Stimulated activated CD4-positive, alpha-beta T cell treated with anti-CD3 and anti-CD28 coated beads, Interleukin-2, amount 100 ng/mL, for 24 hours (primary cell): Measurements from ENCODE around the gene IQGAP3.

Experiments used
- DNase-seq, 2 donors: peaks; one replicate each; pipeline ENCODE4 v3.0.0-alpha.2; 2020

The IQGAP3 gene

DNA sequence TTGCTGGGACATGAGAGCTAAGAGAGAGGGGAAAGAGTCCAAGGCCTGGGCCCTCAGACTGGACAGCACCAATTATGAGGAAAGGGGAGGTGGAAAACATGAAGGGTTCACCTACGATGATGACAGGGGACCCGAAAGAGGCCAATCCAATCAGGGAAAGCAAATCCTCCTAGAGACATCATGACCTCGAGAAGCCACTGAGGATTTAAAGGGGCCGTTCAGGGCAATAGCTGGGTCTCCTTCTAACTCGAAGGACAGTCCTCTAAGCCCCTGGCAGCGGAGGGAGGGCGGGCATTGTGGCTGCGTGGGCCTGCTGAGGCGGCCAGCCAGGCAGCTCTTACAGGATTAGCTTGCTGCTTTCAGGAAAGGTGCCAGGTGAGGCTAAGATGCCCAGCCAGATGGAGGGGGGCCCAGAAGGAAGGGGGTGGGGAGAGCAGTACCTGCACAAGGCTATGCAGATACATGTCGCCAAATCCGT is 79.2 kb downstream of the IQGAP3 start:
- no peak for DNase-seq

DNA sequence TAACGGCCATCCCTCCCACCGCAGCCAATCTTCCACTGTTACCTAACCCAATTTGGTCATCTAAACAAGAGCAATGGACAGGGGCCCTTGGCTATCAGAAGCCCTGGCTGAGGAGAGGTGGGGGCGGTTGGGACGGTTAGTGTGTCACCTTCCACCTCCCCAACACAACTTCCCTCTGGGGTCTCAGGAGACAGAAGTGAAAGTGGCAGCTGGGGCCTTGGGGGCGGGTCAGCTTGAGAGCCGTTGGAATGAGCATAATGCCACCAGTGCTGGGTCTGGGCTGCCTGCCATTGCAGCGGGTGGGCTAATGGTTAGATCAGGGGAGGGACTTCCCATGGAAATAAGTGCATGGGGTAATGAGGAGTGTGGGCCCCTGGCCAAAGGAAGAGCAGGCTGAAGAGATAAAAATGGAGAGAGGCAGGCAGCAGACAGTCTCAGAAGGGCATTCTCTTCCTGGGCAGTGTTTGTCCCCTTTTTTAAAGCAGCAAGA is 79.7 kb downstream of the IQGAP3 start:
- no peak for DNase-seq

DNA sequence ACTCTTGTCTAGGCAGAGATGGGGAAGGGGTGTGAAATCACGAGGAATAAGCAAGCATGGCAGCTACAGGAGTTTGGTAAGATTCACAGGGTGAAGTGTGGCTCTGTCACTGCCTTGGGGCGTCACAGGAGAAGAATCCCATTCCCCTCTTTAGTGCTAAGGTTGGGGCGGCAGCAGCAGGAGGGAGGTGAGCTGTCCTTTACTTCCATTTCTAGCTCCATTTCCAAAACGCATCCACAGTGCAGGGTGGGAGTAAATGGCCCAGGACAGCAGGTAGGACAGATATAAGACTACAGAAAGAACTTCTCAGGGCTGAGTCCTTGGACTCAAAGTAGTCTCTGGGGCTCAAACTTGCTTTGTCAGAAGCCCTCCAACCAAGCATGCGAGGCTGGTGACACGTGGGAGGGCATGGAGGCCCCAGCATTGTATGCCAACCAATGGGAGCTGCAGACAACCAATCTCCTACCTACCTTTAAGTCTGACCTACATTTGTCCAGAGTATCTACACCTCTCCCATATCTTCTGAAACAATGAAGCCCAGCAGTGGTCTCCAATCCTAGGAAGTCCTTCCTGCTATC is 80.3 kb downstream of the IQGAP3 start:
- no peak for DNase-seq

DNA sequence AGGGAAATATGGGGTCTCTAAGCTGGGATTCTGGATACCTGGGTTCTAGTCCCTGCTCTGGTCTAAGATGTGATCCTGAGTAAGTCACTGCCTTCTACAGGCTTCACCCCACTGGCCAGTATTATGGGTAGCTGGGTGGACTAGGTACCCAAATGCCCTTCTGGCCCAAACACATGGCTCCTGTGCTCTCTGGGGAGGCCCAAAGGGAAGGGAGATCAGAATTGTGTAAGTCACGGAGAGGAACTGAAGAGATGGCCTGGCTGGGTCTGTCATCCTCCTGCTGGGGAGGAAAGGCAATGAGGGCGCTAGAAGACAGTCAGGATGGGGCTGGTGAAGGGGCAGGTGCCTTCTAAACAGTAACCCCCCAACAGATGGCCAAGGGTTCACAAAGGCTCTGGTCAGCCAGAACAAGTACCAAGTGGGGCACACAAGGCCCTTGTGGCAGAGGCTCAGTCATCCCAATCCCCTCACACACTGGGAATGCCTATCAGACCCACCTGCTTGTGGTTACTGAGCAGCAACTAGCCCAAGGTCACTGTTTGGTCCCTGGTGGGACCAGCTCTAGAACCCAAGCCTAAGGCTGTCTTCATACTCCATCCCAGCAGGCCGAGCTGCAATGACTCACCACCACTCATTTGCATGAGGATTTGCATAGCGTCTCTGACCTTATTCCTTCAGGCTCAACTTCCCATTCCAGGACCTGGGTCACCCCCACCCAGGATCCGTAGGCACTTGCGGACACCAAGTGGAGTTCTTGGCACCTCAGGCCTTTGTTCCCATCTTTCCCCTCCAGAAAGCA is 81.0 kb downstream of the IQGAP3 start:
- DNase-seq: no peak

DNA sequence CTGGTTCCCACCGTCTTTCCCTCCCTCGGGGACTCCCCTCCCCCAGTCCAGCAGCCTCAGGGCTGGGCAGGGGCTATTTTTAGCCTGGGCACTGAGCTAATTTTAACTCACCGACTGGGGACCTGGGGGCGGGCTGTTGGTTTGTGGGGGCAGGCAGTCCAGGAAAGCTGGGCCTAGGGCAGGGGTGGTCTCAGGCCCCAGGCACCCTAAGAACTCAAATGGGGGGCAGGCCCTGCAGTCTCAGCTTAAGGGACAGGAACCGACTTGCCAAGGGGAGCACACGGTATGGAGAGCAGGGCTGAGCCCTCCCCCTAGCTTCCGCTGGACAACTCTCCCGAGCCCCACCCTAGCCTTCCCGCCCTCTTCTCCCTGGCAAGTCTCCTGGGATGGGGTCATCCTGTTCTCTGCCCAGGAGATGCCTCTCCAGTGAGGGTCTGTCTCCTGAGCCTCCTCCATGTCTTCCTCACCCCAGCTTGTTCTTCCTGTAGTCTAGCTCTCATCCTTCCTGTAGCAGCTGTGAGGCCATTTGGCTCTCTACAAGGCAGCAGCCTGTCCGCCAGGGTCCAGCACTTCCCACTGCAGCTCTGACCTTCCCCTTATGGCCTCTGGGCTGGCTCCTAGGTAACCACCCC is 81.8 kb downstream of the IQGAP3 start:
- DNase-seq: no peak

DNA sequence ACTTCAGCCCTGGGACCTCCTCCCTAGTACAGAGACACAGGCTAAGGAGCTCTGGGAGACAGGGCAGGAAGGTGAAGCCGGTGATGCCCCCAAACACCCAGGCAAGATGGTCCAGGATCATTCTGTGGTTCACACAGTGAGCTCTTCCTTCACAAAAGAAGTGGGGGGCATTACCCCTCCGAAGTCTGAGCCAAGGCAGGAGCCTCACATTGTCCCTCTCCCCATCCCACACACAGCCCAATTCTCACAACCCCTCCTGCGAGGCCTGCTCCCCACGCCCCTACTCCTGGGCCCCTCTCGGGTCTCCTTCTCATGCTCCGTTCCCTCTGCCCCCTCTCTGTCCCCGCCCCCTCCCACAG is 82.5 kb downstream of the IQGAP3 start:
- DNase-seq: no peak

DNA sequence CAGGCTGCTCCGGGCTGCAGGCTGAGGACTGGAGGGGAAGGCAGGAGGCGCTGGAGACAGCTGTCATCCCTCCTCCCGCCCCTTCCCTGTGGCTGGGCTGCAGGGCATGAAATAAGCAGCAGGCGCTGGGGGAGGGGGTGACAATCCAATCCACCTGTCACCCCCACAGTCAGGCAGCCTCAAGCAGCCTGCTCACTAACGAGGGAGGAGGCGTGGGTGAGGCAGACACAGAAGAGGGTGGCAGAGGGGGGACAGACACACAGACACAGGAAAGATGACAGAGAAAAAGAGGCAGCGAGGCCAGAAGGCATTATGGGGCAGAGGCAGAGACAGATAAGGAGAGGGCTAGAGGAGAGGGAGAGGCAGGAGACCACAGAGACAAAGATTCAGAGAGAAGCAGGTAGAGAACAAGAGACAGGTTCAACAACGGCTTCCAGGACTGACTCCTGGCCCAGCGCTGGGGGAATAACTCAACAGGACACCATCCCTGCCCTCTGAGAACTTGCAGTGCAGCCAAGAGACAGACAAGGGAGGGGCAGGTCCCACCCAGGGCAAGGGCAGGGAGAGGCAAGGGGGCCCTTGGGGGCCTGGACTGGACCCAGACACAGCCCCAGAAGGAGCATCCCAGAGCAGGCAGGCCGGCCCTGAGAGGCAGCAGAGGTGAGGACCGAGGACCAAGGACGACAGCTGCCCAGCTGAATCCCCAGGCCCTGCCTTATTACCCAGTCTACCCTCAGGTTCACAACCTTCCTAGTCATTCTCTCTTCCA is 83.0 kb downstream of the IQGAP3 start:
- peak; percentile 42 to 54 for DNase-seq

DNA sequence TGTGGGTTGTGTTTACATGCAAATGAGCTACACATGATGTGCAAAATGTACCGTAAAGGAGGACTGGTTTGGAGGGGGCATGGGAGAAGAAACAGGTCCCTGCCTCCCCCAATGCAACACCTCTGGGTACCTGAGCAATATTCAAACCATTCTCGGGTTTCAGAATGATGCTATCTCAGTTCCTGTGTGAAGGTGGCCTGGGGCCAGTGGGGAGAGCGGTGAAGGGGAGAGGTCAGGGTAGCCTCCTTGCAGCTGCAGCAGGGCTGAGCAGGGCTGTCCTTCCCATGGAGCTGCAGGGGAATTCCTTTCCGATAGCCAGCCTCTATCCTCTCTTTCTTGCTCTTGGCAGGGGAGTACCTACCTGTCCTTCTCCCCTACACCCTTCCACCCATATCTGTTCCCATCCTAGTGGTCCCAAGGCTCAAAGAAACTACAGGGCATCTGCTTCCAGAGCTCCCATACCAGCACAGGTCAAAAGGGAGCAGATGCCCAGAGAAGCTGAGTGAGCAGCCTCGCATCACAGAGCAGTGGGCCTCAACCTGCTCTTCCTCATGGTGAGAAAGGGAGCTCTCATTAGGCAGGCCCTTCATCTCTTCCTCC is 83.7 kb downstream of the IQGAP3 start:
- peak in 1 of 2 donors; percentile 47 for DNase-seq

DNA sequence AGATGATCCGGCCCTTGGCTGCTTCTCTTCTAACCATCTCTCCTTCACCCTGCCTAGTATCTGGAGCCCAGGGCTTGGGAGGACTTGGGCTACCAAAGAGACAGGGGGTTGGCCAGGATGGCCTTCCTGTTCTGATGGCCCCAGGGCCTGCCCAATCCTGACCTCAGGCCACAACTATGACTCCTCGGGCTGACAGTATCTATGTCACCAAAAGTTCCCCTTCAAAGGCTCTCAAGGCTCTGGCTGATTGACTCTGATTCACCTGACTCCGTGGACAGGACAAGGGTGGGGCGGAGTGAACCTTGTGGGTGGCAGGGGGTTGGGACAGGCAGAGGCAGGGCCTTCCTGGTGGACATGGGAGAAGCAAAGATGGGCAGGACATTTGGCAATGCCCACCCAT is 84.5 kb downstream of the IQGAP3 start:
- DNase-seq: no peak

DNA sequence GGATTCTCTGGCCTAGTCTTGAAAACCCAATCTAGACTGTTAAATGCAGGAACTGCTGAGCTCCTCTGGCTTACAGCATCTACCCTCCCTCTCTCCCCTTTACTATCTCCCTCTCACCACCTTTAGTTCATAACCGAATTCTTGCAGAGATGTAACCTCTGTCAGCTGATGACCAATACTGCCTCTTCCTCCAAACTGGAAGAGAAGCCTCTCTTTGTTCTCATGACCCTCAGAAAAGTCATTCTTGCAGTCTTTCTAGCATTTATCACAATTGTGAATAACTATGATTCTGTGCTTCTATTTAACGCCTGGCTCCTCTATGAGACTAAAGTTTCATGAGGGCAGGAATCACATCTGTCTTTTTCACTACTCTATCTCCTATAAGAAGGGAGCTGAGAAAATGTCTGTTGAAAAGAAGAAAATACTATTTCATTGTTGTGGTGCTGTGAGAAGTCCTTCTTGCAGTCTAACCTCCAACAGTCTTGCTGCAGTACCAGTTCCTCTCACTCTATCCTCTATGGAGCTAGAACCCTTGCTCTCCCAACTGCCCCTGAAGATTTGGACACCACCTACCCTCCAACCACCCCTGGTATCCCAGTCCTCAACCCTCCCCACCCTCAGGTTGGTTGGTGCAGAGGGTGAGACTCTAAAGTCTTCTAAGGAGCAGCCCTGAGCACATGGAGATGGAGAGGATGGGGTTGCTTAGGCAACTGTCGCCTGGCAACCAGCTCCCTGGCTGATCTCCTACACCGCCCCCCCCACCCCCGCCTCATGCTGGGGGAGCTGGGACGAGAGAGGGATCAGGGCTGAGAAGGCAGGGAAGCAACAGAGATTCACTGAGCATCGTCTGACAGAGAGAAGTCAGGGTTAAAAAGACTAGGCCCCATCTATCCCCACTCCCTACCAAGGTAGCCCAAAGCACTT is 85.7 kb downstream of the IQGAP3 start:
- DNase-seq: no peak

DNA sequence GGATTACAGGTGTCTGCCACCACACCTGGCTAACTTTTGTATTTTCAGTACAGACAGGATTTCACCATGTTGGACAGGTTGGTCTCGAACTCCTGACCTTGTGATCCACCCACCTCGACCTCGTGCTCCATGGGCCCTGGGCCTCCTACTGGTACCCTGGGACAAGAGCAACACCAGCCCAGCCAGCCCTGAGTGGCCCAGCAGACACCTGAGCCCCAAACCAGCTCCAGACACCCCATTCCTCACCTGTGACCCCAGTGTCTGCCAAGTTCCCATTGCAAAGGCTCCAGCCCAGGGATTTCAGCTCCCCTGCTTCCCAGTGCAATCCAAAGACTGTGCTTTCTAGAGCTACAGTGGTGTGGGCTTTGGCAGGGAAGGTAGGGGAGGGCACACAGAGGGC is 86.4 kb downstream of the IQGAP3 start:
- no peak for DNase-seq

DNA sequence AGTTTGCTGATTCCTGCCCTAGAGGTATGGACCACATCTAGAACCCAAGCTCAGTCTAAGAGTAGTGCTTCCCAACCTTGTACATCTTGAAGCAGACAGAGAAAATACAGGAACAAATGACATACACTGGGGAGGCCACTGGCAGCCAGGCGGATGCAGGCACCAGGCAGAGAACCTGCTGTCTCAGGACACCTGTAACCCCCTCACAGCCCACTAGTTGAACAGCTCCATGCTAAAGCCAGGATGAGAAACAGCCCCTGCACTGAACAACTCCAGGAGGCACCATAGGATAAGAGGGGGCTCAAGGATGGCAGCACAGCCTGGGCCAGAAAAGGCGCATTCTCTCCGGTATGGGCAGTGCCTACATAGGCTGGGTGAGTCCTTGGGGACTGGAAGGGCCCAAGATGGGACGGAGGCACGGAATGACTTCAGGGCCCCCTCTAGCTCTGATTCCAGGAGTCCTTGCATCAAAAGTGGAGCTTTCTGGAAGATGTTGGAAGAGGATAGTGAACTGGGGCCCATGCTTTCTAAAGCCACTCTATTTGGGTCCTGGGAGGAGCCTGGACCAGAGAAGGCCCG is 87.8 kb downstream of the IQGAP3 start:
- no peak for DNase-seq

DNA sequence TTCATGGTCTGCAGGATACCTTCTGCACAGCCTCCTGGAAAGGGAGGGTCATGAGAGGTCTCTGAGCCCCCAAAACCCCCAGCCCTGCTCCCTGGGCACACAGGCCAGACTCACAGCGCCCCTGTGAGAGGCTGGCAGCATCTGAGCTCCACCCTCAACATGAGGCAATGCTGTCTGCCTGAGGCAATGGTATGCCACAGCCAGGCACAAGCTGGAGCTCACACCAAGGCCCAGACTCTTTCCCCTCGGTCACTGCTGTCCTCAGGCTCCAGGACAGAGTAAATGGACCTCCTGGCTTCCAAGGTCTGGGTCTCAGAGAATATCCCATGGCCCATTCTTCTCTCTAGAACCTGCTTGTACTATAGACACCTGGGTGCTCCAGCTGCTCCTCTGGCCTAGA is 89.0 kb downstream of the IQGAP3 start:
- no peak for DNase-seq

DNA sequence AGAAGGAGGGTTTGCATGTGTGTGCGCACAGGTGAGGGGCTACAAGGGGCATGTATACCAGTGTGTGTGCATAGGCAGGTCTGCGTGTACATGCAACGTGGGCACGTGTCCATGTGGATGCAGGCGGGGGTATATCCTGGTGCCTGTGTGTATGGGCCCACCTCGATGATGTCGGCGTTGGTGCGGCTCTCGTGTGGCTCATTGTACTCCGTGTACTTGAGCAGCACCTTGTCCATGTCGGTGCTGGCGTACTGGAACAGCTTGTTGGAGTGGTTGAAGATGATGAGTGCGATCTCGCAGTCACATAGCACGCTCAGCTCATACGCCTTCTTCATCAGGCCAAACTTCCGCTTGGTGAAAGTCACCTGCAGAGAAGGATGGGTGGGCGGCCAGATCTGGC is 90.1 kb downstream of the IQGAP3 start:
- no peak for DNase-seq

DNA sequence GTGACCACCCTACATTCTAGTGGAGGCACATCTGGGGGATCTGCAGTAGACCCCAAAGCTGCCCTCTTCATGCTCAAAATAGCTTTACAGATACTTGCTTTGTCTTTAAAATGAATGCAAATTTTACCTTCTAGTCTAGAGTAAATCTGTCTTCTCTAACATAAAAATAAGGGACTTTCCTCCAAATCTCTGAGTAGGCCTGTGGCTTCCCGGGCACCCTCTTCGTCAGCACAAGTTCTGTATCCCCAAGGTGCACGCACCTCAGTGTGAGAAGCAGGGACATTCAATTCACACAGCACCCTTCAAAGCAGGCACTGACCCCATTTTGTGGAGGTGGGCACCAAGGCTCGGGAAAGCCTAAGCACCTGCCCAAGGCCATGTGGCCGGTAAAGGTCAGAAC is 90.8 kb downstream of the IQGAP3 start:
- no peak for DNase-seq

DNA sequence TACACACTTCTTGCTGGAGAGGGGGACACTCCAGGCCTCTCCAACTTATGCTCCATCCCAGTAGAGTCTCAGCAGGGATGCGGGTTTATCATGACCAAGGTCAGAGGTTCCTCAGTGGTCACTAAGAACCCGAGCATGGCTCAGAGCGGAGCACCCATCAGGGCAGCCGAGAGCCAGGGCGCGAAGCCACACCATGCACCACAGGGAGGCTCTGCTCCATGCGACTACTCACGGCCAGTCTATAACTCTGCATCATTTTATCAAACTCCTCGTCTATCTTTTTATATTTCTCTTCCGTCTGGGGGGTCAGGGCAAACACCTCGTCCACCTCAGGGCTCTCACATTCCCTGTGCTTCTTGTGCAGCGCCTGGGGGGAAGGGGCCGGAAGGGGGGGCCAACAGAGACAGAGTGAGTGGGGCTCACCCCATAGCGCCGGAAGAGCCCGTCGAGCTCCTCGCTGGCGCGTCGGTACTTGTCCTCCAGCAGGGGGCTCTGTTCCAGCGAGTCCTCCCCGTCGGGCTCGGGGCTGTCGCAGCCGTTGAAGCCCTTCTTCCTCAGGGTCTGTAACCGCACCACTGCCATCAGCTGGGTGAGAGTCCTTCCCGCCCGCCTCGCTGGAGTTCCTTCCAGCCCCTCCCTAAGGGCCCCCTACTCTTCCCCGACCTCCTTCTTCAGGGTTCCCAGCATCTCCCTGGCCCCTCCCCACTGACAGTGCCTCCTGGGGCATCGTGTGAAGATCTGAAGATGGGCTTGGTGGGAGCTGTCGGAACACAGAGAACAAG is 91.8 kb downstream of the IQGAP3 start:
- peak; percentile 79 to 82 for DNase-seq

DNA sequence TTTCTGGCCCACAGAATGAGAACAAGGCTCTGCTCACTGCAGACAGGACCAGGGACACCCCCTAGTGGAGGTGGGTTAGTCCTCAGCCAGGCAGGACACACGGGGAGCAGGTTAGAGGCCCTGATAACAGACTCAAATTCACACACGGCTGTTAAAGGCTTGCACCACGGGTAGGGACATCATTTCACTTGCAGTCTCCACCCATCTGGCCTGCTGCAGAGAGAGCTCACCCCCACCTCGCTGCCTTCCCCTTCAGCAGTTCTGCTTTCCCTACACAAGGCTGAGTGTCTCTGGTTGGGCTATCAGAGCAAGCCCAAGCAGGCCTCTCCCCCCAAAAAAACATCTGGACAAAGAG is 92.4 kb downstream of the IQGAP3 start:
- no peak for DNase-seq

DNA sequence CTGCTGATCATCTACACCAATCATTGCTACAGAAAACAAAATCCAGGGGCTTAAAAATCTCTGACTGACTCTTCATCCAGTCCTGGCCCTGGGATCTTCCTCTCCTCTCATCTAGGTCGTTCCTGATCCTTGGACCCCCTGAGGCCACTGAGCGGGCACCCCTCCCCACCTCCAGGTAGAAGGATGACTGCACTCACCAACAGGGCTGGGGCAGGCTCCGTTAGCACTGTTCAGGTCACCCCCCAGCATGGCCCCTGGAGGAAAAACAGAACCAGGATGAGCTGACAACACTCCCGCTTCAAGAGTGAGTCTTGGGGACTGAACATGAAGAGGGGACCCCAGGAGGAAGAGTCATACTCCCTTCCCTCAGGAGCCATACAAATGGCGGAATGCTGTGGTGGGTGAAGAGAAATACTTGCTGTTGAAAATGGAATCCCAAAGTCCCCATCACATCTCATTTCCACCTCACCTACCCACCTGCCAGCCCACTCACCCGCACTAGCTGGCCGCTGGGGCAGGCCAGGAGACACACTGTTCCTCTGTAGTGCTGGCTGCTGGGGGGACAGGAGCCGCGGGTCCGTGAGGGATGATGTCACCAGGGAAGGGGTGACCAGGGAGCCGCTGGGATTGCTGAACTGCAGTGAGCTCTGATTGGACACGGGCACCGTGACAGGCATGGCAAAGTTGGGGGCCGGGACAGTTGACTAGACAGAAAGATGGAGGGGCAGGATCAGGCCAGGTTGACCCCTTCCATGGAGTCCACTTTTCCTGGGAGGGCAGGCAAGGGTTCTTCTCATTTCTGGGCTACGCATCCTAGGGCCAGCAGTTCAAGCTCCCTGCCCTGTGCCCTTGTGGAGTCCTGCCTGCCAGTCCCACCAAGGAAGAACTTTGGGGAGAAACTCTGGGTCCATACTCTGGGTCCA is 93.0 kb downstream of the IQGAP3 start:
- no peak for DNase-seq

DNA sequence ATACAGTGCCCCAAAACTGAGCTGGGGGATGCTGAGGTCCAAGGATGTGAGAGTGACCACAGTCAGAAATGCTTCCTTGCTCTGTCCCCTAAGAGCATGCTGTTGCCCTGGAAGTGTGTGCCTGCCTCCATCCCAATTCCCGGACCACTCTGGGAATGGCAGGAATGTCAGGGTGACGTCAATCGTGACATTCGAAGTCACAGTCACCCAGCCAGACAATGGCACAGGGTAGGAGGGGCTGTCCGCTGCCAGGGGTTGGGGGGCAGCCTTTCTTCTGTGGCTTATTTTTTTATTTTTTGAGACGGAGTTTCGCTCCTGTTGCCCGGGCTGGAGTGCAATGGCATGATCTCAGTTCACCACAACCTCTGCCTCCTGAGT is 94.1 kb downstream of the IQGAP3 start:
- DNase-seq: no peak
